K562 (cell line): Measurements from ENCODE around the gene DNAAF2. TPM values are rescaled to one million over a fixed set of nuclear protein-coding genes. Genes with fewer than 3 reads are reported as not detected.

Source experiments
- ARID3B ChIP-seq: fragments of 250-450 bp; sonication (Bioruptor Pico); IDR thresholded peaks from 2 replicates; pipeline ENCODE4 v1.4.0; 2020; ENCODE audit warnings: borderline replicate concordance
- BHLHE40 ChIP-seq: IDR thresholded peaks from 2 replicates; pipeline ENCODE4 v1.6.1; 2011; ENCODE audit warnings: low read length, improper control_type of control experiment
- BRD4 ChIP-seq: fragments of 200-600 bp; sonication (generic); IDR thresholded peaks from 2 replicates; pipeline ENCODE4 v1.6.1; 2017; ENCODE audit warnings: inconsistent platforms
- CBX2 ChIP-seq: fragments of 200-600 bp; sonication (generic); IDR thresholded peaks from one replicate; pipeline ENCODE4 v1.6.1; 2012; ENCODE audit warnings: mild to moderate bottlenecking, low read length, inconsistent platforms; ENCODE audit not compliant: insufficient read depth, poor library complexity, severe bottlenecking
- CHD1 ChIP-seq: fragments of 200-600 bp; sonication (generic); IDR thresholded peaks from one replicate; pipeline ENCODE4 v1.6.1; 2012; ENCODE audit warnings: mild to moderate bottlenecking, moderate library complexity, low read length, inconsistent platforms
- MYC ChIP-seq, 2 experiments: fragments of 250-450 bp in 1 of 2; sonication (Bioruptor Pico) in 1 of 2; IDR thresholded peaks; 2 replicates each; pipeline versions ENCODE4 v1.5.1 to v1.6.1; 2012 to 2021; ENCODE audit warnings: low read depth in 2 of 2, borderline replicate concordance in 1 of 2, improper control_type of control experiment in 1 of 2, low read length in 1 of 2, mild to moderate bottlenecking in 1 of 2, moderate library complexity in 1 of 2
- OTX1 ChIP-seq: fragments of 450-650 bp; formaldehyde crosslinking; IDR thresholded peaks from 2 replicates; pipeline ENCODE4 v1.4.0; 2022; ENCODE audit warnings: mild to moderate bottlenecking
- TARDBP ChIP-seq: fragments of 450-650 bp; IDR thresholded peaks from 2 replicates; pipeline ENCODE4 v1.6.1; 2016
- YBX1 ChIP-seq: fragments of 450-650 bp; IDR thresholded peaks from 2 replicates; pipeline ENCODE4 v1.7.1; 2016; ENCODE audit warnings: mild to moderate bottlenecking
- ZBTB34 ChIP-seq: fragments of 250-450 bp; sonication (Bioruptor Pico); IDR thresholded peaks from 2 replicates; pipeline ENCODE4 v1.8.0; 2021; ENCODE audit warnings: mild to moderate bottlenecking, moderate library complexity
- ZFP91 ChIP-seq: sonication (generic); formaldehyde crosslinking; IDR thresholded peaks from 2 replicates; pipeline ENCODE4 v1.8.0; 2022; ENCODE audit warnings: mild to moderate bottlenecking, missing genetic modification reagents
- ZNF398 ChIP-seq: fragments of 250-450 bp; sonication (Bioruptor Pico); IDR thresholded peaks from 2 replicates; pipeline ENCODE4 v1.8.0; 2021; ENCODE audit warnings: moderate library complexity, mild to moderate bottlenecking, inconsistent platforms
- ZNF592 ChIP-seq: fragments of 450-650 bp; IDR thresholded peaks from 2 replicates; pipeline ENCODE4 v1.6.1; 2017; ENCODE audit warnings: antibody characterized with exemption, mild to moderate bottlenecking
- ZNF644 ChIP-seq: fragments of 200-800 bp; sonication (Bioruptor generic); IDR thresholded peaks from 2 replicates; pipeline ENCODE4 v1.6.1; 2016; ENCODE audit warnings: low read depth, missing genetic modification characterization, missing compliant biosample characterization
- ZNF766 ChIP-seq: fragments of 200-800 bp; sonication (Bioruptor generic); conservative IDR thresholded peaks from 2 replicates; pipeline ENCODE4 v1.6.1; 2016; ENCODE audit warnings: missing genetic modification characterization, missing compliant biosample characterization
- polyA plus RNA-seq, 8 experiments: library from polyadenylated mRNA; depleted of rRNA in 4 of 8; stranded (reverse) in 5 of 8; unstranded in 3 of 8; fragments of >200 nt; fragmentation: Nextera tagmentation in 2 of 8; fragmentation: Illumina TruSeq in 1 of 8; extraction: Ambion mirVana in 2 of 8; extraction: Trizol in 1 of 8; gene quantifications; 2 replicates each; pipeline versions ENCODE4 v1.2.1 to v1.2.3, GENCODE V29; 2011 to 2014; ENCODE audit warnings: inconsistent platforms in 1 of 8, missing spikeins in 1 of 8
- total RNA-seq, 7 experiments: library from RNA; depleted of rRNA in 6 of 7; stranded (reverse); fragments of >200 nt in 6 of 7; fragmentation: Illumina TruSeq in 2 of 7; extraction: Trizol in 2 of 7; gene quantifications; 2 replicates each; pipeline versions ENCODE4 v1.2.1 to v1.2.3, GENCODE V29; 2011 to 2021; ENCODE audit warnings: low replicate concordance in 1 of 7

The DNAAF2 gene
- total and polyA plus RNA-seq, 9 of the 15 experiments (the other 6 are each of a cell fraction or from before 2014, with no cell fraction given), result 2.4 to 14.6 (median 11.1) TPM

- TF ChIP-seq CHD1, result peak; percentile 59
- no peak for TF ChIP-seq YBX1
- TF ChIP-seq ZFP91, result no peak
- TF ChIP-seq CBX2, result no peak
- peak; percentile 46; the same call in 1 of the 2 replicates for TF ChIP-seq BRD4
- no peak for TF ChIP-seq ZBTB34
- 0 out of 2 replicates have a peak, but pooled peaks have one; percentile 34 for TF ChIP-seq TARDBP
- no peak for TF ChIP-seq ZNF644 (tag)
- no peak for TF ChIP-seq ZNF766 (CRISPR knock-in tag)
- no peak for TF ChIP-seq ARID3B (CRISPR knock-in tag)
- peak; percentile 22; the same call in 1 of the 2 replicates for TF ChIP-seq ZNF592
- TF ChIP-seq ZNF398, result no peak
- peak; percentile 44; the same call in 1 of the 2 replicates for TF ChIP-seq BHLHE40
- TF ChIP-seq OTX1, result no peak
- TF ChIP-seq MYC (IDR thresholded peaks at IDR 0.05; ENCODE audit: low read depth, low read length), result peak; percentile 75
- peak; percentile 96 for TF ChIP-seq MYC (CRISPR knock-in tag; IDR thresholded peaks at IDR 0.05; ENCODE audit: borderline replicate concordance, low read depth)
These were observed 49.0 kb downstream of the DNAAF2 start, which contains the start of gene RPS29 (continued) for GRCh38 chr14:49585803-49586672.
